NB4 (cell line): Measurements from ENCODE around the gene HSPG2.

Source experiments
- DNase-seq: peaks from one replicate; pipeline ENCODE4 v3.0.0; 2010; ENCODE audit warnings: low read depth
- H3K4me3 ChIP-seq: one replicate; pipeline ENCODE4 v1.5.1; 2011; ENCODE audit warnings: mild to moderate bottlenecking, low read depth, low read length, moderate library complexity
- MAX ChIP-seq: IDR thresholded peaks from 2 replicates; pipeline ENCODE4 v1.6.1; 2011; ENCODE audit warnings: low read depth, low read length
- MYC ChIP-seq: IDR thresholded peaks from 2 replicates; pipeline ENCODE4 v1.6.1; 2011; ENCODE audit warnings: low read depth, low read length
- POLR2A ChIP-seq: IDR thresholded peaks from 2 replicates; pipeline ENCODE4 v1.6.1; 2011; ENCODE audit warnings: mild to moderate bottlenecking; ENCODE audit not compliant: insufficient read length; ENCODE audit errors: extremely low read depth
- TF ChIP-seq, protein P1 (sequence below): IDR thresholded peaks from one replicate; pipeline ENCODE4 v1.5.1; 2012; ENCODE audit warnings: low read depth, low read length

Gene HSPG2

DNA sequence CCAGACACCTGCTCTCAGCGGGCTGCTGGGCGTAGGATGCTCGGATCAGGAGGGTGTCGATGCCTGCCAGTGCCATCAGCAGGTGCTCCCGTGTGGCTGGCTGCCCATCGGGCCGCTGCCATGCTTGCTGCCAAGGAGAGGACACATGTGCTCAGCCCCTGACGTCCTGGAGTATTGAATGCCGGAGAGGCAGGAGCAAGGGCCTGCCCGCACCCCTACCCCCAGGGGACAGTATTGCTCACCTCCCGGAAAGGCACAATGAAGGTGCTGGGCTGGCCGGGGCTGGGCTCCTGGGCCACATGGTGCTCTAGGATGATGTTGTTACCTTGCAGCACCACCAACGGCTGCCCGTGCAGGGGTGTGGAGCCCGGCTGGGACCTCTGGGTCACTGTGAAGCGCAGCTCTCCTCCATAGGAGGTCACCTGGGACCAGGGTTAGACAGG is 61.5 kb downstream of the HSPG2 start:
- no peak for DNase-seq
- H3K4me3 ChIP-seq: no peak overlapping the region
- TF ChIP-seq, protein P1, sequence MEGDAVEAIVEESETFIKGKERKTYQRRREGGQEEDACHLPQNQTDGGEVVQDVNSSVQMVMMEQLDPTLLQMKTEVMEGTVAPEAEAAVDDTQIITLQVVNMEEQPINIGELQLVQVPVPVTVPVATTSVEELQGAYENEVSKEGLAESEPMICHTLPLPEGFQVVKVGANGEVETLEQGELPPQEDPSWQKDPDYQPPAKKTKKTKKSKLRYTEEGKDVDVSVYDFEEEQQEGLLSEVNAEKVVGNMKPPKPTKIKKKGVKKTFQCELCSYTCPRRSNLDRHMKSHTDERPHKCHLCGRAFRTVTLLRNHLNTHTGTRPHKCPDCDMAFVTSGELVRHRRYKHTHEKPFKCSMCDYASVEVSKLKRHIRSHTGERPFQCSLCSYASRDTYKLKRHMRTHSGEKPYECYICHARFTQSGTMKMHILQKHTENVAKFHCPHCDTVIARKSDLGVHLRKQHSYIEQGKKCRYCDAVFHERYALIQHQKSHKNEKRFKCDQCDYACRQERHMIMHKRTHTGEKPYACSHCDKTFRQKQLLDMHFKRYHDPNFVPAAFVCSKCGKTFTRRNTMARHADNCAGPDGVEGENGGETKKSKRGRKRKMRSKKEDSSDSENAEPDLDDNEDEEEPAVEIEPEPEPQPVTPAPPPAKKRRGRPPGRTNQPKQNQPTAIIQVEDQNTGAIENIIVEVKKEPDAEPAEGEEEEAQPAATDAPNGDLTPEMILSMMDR: no peak
- TF ChIP-seq POLR2A: no peak
- no peak for TF ChIP-seq MYC
- no peak for TF ChIP-seq MAX

DNA sequence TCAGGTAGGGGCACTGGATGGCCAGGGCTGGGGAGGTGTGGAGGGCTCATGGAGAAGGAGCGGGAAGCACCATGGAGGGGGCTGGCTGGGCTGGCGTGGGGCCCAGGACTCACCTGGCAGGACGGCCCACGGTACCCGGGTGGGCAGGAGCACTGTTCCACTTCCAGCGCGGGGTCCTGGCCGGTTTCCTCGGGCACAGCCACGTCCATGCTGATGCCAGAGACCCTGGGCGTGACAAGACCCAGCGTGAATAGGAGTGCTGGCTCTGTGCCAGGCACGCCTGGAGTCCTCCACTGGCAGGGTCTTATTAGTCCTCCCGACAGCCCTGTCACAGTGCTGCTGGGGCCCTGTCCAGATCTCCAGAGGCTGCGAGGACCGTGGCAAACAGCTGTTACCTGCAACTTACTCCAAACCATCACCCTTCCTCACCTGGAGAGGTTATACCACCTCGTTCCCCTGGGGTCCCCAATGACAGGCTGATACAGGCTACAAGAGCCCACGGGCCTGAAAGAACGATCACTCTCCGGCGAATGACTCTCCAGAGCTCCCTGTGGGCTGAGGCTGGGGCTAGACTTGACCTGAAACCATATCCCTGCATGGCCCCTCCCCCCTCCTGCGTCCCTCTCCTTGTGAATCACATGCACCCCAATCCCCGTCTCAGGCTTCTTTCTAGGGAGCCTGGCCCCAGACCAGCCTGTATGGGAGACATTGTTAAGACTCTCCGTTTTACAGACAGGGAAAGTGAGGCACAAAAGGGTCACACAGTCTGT is 62.1 kb downstream of the HSPG2 start:
- TF ChIP-seq MYC (no peak), MAX (no peak), POLR2A (no peak)
- TF ChIP-seq, protein P1: no peak

DNA sequence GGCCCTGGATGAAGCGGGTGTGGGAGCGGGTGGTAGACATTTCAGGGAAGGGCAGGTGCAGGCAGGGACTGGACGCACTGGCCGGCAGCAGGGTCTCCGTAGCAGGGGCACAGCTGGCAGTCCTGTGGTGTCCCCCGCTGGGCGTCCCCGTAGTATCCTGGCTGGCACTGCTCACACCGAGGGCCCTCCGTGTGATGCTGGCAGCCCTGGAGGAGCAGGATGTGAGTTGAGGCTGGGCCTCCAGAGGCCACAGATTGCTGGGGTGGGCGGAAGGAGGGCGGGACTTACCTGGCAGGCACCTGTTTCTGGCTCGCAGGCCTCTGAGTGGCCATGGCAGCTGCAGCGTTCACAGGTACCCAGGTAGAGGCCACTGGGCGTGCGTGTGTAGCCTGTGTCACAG is 62.8 kb downstream of the HSPG2 start:
- DNase-seq: no peak
- no peak for TF ChIP-seq POLR2A
- no peak for TF ChIP-seq MAX
- TF ChIP-seq MYC: no peak
- TF ChIP-seq, protein P1: no peak
- no peak overlapping the region for H3K4me3 ChIP-seq

More for the DNA sequence above, 62.1 kb downstream of the HSPG2 start:
- H3K4me3 ChIP-seq: no peak overlapping the region
- DNase-seq: no peak

DNA sequence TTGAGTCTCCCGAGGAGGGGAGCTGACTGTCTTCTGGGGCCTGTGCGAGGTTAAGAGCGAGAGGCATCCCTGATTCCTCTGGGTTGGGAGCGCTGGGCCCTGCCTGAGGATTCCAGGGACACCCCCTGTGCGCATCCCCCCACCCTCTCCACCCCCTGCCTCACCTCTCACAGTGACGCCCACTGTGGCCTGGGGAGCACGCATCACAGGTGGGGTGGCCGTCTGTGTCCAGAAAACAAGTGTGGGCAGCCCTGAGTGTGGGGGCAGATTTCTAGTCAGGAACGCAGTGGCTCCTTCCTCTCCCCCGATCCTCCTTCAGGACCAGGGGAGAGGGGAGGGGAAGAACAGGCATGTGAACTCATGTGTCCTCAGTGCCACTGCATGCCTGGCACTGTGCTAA is 63.3 kb downstream of the HSPG2 start:
- no peak for TF ChIP-seq MAX
- no peak for TF ChIP-seq MYC
- TF ChIP-seq, protein P1: no peak
- TF ChIP-seq POLR2A: no peak
- DNase-seq: no peak
- H3K4me3 ChIP-seq: no peak overlapping the region

GRCh38 chr1:21873174-21873573 is 63.9 kb downstream of the HSPG2 start:
- H3K4me3 ChIP-seq: no peak overlapping the region
- no peak for DNase-seq
- TF ChIP-seq, protein P1: no peak
- TF ChIP-seq MAX (no peak), MYC (no peak), POLR2A (no peak)
